Heart right ventricle (tissue), 16 donors: ENCODE results near the gene SSC5D. TPM values are rescaled to one million over a fixed set of nuclear protein-coding genes. Genes with fewer than 3 reads are reported as not detected.

Source experiments
- ATAC-seq, 8 donors: fragments of 200-7000 bp; cut with Tn5 transposase; one replicate each; pipeline ENCODE4 v1.9.1; 2020; ENCODE audit warnings: mild to moderate bottlenecking in 8 of 8, moderate library complexity in 8 of 8, moderate number of reproducible peaks in 1 of 8
- DNase-seq, 2 donors: peaks; one replicate each; pipeline ENCODE4 v3.0.0-alpha.2; 2020
- H3K27ac ChIP-seq, 10 donors: fragments of 200-600 bp; sonication (generic) in 2 of 10; one replicate each; pipeline versions ENCODE4 v1.5.0 to v1.8.0; 2020 to 2022; ENCODE audit warnings: mild to moderate bottlenecking in 3 of 10
- H3K27me3 ChIP-seq, 7 donors: fragments of 200-600 bp; one replicate each; pipeline ENCODE4 v1.8.0; 2021 to 2022; ENCODE audit warnings: mild to moderate bottlenecking in 2 of 7
- H3K36me3 ChIP-seq, 9 donors: fragments of 200-600 bp; sonication (generic) in 1 of 9; one replicate each; pipeline versions ENCODE4 v1.5.0 to v1.8.0; 2020 to 2022; ENCODE audit warnings: mild to moderate bottlenecking in 2 of 9
- H3K4me1 ChIP-seq, 9 donors: fragments of 200-600 bp; sonication (generic) in 1 of 9; one replicate each; pipeline versions ENCODE4 v1.5.0 to v1.8.0; 2020 to 2022; ENCODE audit warnings: mild to moderate bottlenecking in 4 of 9
- H3K4me3 ChIP-seq, 10 donors: fragments of 200-600 bp; sonication (generic) in 2 of 10; one replicate each; pipeline versions ENCODE4 v1.5.0 to v1.8.0; 2020 to 2022; ENCODE audit warnings: mild to moderate bottlenecking in 7 of 10, moderate library complexity in 2 of 10
- H3K9me3 ChIP-seq, 11 donors: fragments of 200-600 bp in 10 of 11; sonication (generic) in 2 of 11; one replicate each; pipeline versions ENCODE4 v1.5.0 to v1.8.0; 2013 to 2022; ENCODE audit warnings: mild to moderate bottlenecking in 2 of 11, control low read depth in 1 of 11, moderate library complexity in 1 of 11
- WGBS, 2 donors: extraction: QIAGEN DNeasy Blood & Tissue Kit; methylation state at CpG; one replicate each; pipeline ENCODE4 v1.1.7; 2013; ENCODE audit warnings: inconsistent platforms in 1 of 2; 5-methylcytosine and 5-hydroxymethylcytosine counted together
- intact Hi-C, 10 donors: fragments of 100-400 bp; cut with DNase I; formaldehyde crosslinking; loops; one replicate each; pipeline versions ENCODE4 v1.11.1 to v1.14.2; 2022
- polyA plus RNA-seq, 2 donors: library from polyadenylated mRNA; stranded (reverse); fragments of 200-250 nt; gene quantifications; one replicate each; pipeline ENCODE4 v1.2.3, GENCODE V29; 2013
- total RNA-seq, 10 donors: library from RNA; stranded (reverse); fragmentation: NEBNext Ultra II Directional in 3 of 10; extraction: Animal tissue kit (Norgen Biotek cat#: 25700) in 3 of 10; gene quantifications; one replicate each; pipeline versions ENCODE4 v1.2.1 to v1.2.4, GENCODE V29; 2021 to 2023
- TF ChIP-seq, protein P1 (sequence below), 9 donors: fragments of 200-600 bp; sonication (generic) in 2 of 9; IDR thresholded peaks; one replicate each; pipeline versions ENCODE4 v1.5.0 to v1.8.0; 2021 to 2022; ENCODE audit warnings: antibody characterized with exemption in 9 of 9, mild to moderate bottlenecking in 5 of 9, moderate library complexity in 1 of 9
- donor health status: Arrhythmogenic right ventricular cardiomyopathy.
- donor health status: ischemic (EF 13 %, LVEDD 7.1; RV severe dilation, severe dysfunction).
- donor health status: healthy with polysubstance abuse.
- donor health status: DM: no; HTN: yes; CAD: no.
- donor health status: DM: no; HTN: no; CAD: no.
- donor health status: ischemic (EF 25% LVEDD 6.9; RV normal size, moderate dysfunction).
- donor health status: ischemic (EF 25% LVEDD 5.7; RV mildly dilated, moderate dysfunction).
- donor health status: healthy.
- donor health status: DM: yes; HTN: yes; CAD: no.
- donor health status: Ischemic cardiomyopathy.
- donor health status: ischemic (EF 35%, LVEDD 5.7; RV mildly dilated, moderate dysfunction).
- donor health status: nonischemic (EF 11% LVEDD 7.7; RV severe dilation, severe dysfunction).
- donor health status: DM: yes; HTN: yes; CAD: no.
- donor health status: PGD.
- donor health status: ischemic (EF 29% LVEDD 5.4; RV normal size, mild dysfunction).
- donor health status: nonischemic (EF 23%, LVEDD 6.1; RV moderate dilation, normal function).

The SSC5D gene
- total and polyA plus RNA-seq, 12 donors, result 0.72 to 6.5 (median 3.6) TPM

DNA sequence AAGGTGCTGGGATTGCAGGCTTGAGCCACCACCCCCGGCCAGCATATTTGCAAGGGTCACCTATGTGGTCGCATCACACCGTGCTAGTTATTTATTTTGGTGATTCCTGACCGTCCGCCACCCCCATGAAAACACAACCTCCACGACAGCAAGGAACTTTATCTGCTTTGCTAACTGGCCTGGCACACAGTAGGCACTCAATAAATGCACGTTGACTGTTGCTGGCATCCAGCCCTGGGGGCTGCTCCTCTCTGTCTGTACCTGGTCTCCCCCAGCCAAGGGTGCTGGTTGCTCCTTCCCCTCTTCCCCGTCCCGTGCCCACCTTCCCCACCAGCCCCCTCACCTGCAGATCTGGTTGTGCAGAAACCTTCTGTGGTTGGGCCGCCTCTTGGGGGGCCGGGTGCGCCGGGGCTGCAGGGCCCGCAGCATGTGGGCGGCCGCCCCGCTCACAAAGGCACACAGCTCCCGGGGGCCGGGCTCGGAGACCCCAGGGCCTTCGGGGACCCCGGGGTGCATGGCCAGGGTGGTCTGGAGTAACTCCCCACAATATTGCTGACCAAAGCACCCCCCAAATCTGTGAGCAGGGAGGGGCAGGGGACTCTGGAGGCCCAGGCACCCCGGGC lies 24.1 kb upstream of the SSC5D start:
- TF ChIP-seq, protein P1, sequence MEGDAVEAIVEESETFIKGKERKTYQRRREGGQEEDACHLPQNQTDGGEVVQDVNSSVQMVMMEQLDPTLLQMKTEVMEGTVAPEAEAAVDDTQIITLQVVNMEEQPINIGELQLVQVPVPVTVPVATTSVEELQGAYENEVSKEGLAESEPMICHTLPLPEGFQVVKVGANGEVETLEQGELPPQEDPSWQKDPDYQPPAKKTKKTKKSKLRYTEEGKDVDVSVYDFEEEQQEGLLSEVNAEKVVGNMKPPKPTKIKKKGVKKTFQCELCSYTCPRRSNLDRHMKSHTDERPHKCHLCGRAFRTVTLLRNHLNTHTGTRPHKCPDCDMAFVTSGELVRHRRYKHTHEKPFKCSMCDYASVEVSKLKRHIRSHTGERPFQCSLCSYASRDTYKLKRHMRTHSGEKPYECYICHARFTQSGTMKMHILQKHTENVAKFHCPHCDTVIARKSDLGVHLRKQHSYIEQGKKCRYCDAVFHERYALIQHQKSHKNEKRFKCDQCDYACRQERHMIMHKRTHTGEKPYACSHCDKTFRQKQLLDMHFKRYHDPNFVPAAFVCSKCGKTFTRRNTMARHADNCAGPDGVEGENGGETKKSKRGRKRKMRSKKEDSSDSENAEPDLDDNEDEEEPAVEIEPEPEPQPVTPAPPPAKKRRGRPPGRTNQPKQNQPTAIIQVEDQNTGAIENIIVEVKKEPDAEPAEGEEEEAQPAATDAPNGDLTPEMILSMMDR (IDR thresholded peaks at IDR 0.05), result no peak
- Histone ChIP-seq H3K36me3 (no peaks in the 10 kb centered on the region), H3K9me3 (no peaks in the 10 kb centered on the region), H3K4me3 (no peak overlapping the region), H3K4me1 (peaks cover 0 to 39% (median 25%) of the 10 kb centered on the region in 9 donors), H3K27ac (no peak overlapping the region), H3K27me3 (no peaks in the 10 kb centered on the region)
- ATAC-seq (no peak), DNase-seq (peak in 1 of 2 donors; percentile 12)
- WGBS, 2 donors, result 73 to 74% methylated on average over 23 of the region's 23 CpGs
- intact Hi-C loops, result loop anchor here in 1 of 10 donors (5.0 kb wide), 1 partner anchor 77 kb away; the partner anchor contains the start of gene RPL28

DNA sequence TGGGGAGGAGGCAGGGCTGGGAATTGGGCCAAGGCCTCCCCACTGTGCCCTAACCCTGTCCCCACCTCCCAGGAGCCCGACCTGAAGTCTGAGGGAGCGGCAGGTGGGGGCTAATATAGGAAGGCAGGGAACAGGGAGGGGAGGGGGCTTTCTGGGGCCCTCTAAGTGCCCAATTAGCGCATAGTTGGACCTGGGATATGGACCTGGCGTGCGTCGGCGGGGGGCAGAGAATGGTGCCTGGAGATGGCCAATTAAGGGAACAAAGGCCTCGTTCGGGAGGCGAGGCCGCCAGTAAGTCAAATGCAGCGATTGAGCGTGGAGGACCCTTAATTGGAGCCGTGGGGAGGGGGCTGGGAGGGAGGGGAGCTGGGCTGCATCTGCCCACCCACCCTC lies 23.6 kb upstream of the SSC5D start, which contains the start of gene C19orf85:
Gene C19orf85 (minus strand): TSS at position 90 of the 393 bp plus-strand sequence. CDS start 197 bp downstream, outside the sequence.
- ATAC-seq, result no peak
- no peak within 1 kb of the TSS for H3K4me3 ChIP-seq
- no peaks in the 10 kb centered on the region for H3K36me3 ChIP-seq
- intact Hi-C loops, result loop anchor here in 4 of 10 donors (5.0 kb wide), 3 partner anchors 38 to 77 kb away; partner anchors contain the start of gene RPL28 (in 1 of the 4)
- TF ChIP-seq, protein P1 (IDR thresholded peaks at IDR 0.05), result no peak
- H3K4me1 ChIP-seq, result peaks cover 0 to 36% (median 24%) of the 10 kb centered on the region in 9 donors
- 58 to 74% methylated on average over 14 of the region's 14 CpGs for WGBS, 2 donors
- no peak for DNase-seq
- H3K9me3 ChIP-seq, result no peaks in the 10 kb centered on the region
- no peaks in the 10 kb centered on the region for H3K27me3 ChIP-seq
- no peak within 1 kb of the TSS for H3K27ac ChIP-seq

DNA sequence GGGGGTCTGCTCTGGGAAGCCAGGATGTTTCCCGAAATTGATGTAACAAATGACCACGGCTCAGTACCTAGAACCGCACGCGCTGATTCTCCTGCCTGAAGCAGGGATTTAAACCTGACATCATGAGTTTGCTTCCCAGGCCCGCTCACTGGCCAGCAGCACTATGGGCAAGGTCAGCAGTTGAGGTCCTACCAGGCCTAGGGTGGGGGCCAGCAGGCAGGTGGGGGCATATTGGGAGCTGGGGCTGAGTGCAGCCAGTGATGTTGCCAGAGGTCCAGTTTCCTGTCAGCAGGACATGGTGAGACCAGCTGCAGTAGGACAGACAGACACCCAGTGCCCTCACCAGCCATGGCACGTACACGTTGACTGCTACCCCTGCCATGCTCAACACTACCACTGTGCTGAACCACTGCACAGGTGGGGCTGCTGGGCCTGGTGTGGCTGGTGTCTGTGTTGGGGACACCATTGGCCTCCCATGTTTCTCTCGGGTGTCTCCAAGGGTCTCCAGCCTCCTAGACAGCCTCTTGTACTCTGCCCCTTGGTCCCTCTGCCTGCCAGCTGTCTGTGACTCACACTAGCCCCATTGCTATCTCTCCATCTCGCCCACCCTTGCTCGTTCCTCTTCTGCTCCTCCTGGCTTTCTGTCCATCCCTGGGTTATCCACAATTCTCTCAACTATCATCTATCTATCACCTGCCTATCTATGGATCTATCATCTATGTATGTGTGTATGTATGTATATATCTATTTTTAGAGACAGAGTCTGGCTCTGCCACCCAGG lies 22.6 kb upstream of the SSC5D start:
- WGBS, 2 donors, result 87 to 88% methylated on average over 11 of the region's 11 CpGs
- H3K9me3 ChIP-seq, result no peaks in the 10 kb centered on the region
- H3K27ac ChIP-seq, result no peak overlapping the region
- intact Hi-C loops, result loop anchor here in 6 of 10 donors (2.0 to 5.0 kb wide), 3 partner anchors 37 to 42 kb away; no protein-coding TSS in a partner anchor
- no peaks in the 10 kb centered on the region for H3K36me3 ChIP-seq
- ATAC-seq, result no peak
- no peak overlapping the region for H3K4me3 ChIP-seq
- TF ChIP-seq, protein P1 (IDR thresholded peaks at IDR 0.05), result no peak
- H3K27me3 ChIP-seq, result no peaks in the 10 kb centered on the region
- peak in 1 of 2 donors; percentile 1 for DNase-seq
- peaks cover 0 to 26% (median 14%) of the 10 kb centered on the region in 9 donors for H3K4me1 ChIP-seq

DNA sequence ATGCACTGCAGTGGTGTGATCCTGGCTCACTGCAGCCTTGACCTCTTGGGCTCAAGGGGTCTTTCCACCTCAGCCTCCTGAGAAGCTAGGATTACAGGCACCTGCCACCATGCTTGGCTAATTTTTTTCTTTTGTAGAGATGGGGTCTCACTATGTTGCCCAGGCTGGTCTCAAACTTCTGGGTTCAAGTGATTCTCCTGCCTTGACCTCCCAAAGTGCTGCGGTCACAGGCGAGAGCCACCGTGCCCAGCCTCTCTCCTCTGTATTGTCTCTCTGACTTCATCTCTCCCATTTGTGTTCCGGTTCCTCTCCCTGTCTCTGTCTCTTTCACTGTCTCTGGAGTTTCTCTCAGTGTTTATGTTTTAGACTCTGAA lies 22.0 kb upstream of the SSC5D start:
- H3K27me3 ChIP-seq, result no peaks in the 10 kb centered on the region
- intact Hi-C loops, result loop anchor here in 6 of 10 donors (2.0 to 5.0 kb wide), 3 partner anchors 36 to 41 kb away; no protein-coding TSS in a partner anchor
- ATAC-seq (no peak), DNase-seq (peak in 1 of 2 donors; percentile 4)
- no peaks in the 10 kb centered on the region for H3K9me3 ChIP-seq
- no peak overlapping the region for H3K27ac ChIP-seq
- TF ChIP-seq, protein P1 (IDR thresholded peaks at IDR 0.05), result no peak
- H3K4me1 ChIP-seq, result peaks cover 0 to 20% (median 9%) of the 10 kb centered on the region in 9 donors
- no peaks in the 10 kb centered on the region for H3K36me3 ChIP-seq
- 82 to 90% methylated on average over 4 of the region's 4 CpGs for WGBS, 2 donors
- H3K4me3 ChIP-seq, result no peak overlapping the region
